ENCODE measurements around the gene NFX1.

The NFX1 gene

GRCh38 chr9:33267151-33267767 lies 23.1 kb upstream of the NFX1 start:
- DNase-seq (ENCODE audit: low read depth) = no peak

GRCh38 chr9:33270146-33270545 lies 20.2 kb upstream of the NFX1 start:
- no peak for DNase-seq (ENCODE audit: low read depth)

- DNase-seq (ENCODE audit: low read depth) = peak; percentile 40
Observed at GRCh38 chr9:33272061-33272460, 18.3 kb upstream of the NFX1 start.

- DNase-seq (ENCODE audit: low read depth) = peak; percentile 12
Observed at GRCh38 chr9:33273266-33273971, 16.9 kb upstream of the NFX1 start.

GRCh38 chr9:33273972-33274328 lies 16.4 kb upstream of the NFX1 start:
- DNase-seq (ENCODE audit: low read depth) = peak; percentile 65

GRCh38 chr9:33277484-33277883 lies 12.8 kb upstream of the NFX1 start:
- no peak for DNase-seq (ENCODE audit: low read depth)

- peak; percentile 34 for DNase-seq (ENCODE audit: low read depth)
Observed at GRCh38 chr9:33285502-33285901, 4.8 kb upstream of the NFX1 start.

- peak; percentile 65 for DNase-seq (ENCODE audit: low read depth)
Observed at GRCh38 chr9:33287087-33287490, 3.2 kb upstream of the NFX1 start.

- no peak for DNase-seq (ENCODE audit: low read depth)
Observed at GRCh38 chr9:33288235-33288634, 2.1 kb upstream of the NFX1 start.

GRCh38 chr9:33288828-33289483 lies 1.4 kb upstream of the NFX1 start:
- DNase-seq (ENCODE audit: low read depth) = no peak

GRCh38 chr9:33289496-33289895 lies 820 bp upstream of the NFX1 start:
- peak; percentile 9 for DNase-seq (ENCODE audit: low read depth)

GRCh38 chr9:33289936-33290246 lies 425 bp upstream of the NFX1 start:
- DNase-seq (ENCODE audit: low read depth) = no peak

GRCh38 chr9:33291031-33291397 lies 698 bp downstream of the NFX1 start:
- peak; percentile 83 for DNase-seq (ENCODE audit: low read depth)

- DNase-seq (ENCODE audit: low read depth) = no peak
Observed at GRCh38 chr9:33291901-33292300, 1.6 kb downstream of the NFX1 start.

GRCh38 chr9:33293782-33294181 lies 3.5 kb downstream of the NFX1 start:
- DNase-seq (ENCODE audit: low read depth) = peak; percentile 21

GRCh38 chr9:33294670-33295432 lies 4.5 kb downstream of the NFX1 start:
- no peak for DNase-seq (ENCODE audit: low read depth)

GRCh38 chr9:33295571-33295970 lies 5.3 kb downstream of the NFX1 start:
- no peak for DNase-seq (ENCODE audit: low read depth)

- no peak for DNase-seq (ENCODE audit: low read depth)
Observed at GRCh38 chr9:33297432-33297831, 7.1 kb downstream of the NFX1 start.

- no peak for DNase-seq (ENCODE audit: low read depth)
Observed at GRCh38 chr9:33300546-33300945, 10.2 kb downstream of the NFX1 start.

- DNase-seq (ENCODE audit: low read depth) = no peak
Observed at GRCh38 chr9:33304362-33304761, 14.0 kb downstream of the NFX1 start.

GRCh38 chr9:33306037-33306436 lies 15.7 kb downstream of the NFX1 start:
- DNase-seq (ENCODE audit: low read depth) = peak; percentile 44

- peak; percentile 52 for DNase-seq (ENCODE audit: low read depth)
Observed at GRCh38 chr9:33307067-33307466, 16.8 kb downstream of the NFX1 start.

- no peak for DNase-seq (ENCODE audit: low read depth)
Observed at GRCh38 chr9:33309903-33310302, 19.6 kb downstream of the NFX1 start.
